Fibroblast of villous mesenchyme (primary cell): ENCODE measurements around the gene AUTS2. TPM values are rescaled to one million over a fixed set of nuclear protein-coding genes. Genes with fewer than 3 reads are reported as not detected.

Experiments
- DNase-seq: peaks from one replicate; pipeline ENCODE4 v3.0.0-alpha.2; 2010; ENCODE audit warnings: low read depth
- H3K4me3 ChIP-seq: 2 replicates; pipeline ENCODE4 v1.5.1; 2011; ENCODE audit warnings: low read depth, mild to moderate bottlenecking, low read length
- CTCF ChIP-seq: IDR thresholded peaks from 2 replicates; pipeline ENCODE4 v1.5.1; 2012; ENCODE audit warnings: low read depth, mild to moderate bottlenecking, low read length; ENCODE audit not compliant: insufficient read depth
- total RNA-seq: library from RNA; depleted of rRNA; stranded (reverse); fragments of >200 nt; gene quantifications from 2 replicates; pipeline ENCODE4 v1.2.3, GENCODE V29; 2012

Gene AUTS2
- total RNA-seq, 1 donor = 3.9 TPM

- no peak overlapping the region for H3K4me3 ChIP-seq
- no peak for TF ChIP-seq CTCF
- no peak for DNase-seq
These were observed 350.8 kb downstream of the AUTS2 start for GRCh38 chr7:69949122-69949521.

- no peak overlapping the region for H3K4me3 ChIP-seq
- DNase-seq = no peak
- no peak for TF ChIP-seq CTCF
These were observed 353.2 kb downstream of the AUTS2 start for GRCh38 chr7:69951458-69951857.

GRCh38 chr7:69953136-69954067 lies 355.1 kb downstream of the AUTS2 start:
- TF ChIP-seq CTCF = no peak
- DNase-seq = no peak
- no peak overlapping the region for H3K4me3 ChIP-seq

- H3K4me3 ChIP-seq = no peak overlapping the region
- DNase-seq = no peak
- TF ChIP-seq CTCF = no peak
These were observed 358.3 kb downstream of the AUTS2 start for GRCh38 chr7:69956541-69956940.

GRCh38 chr7:69957661-69958060 lies 359.4 kb downstream of the AUTS2 start:
- no peak for DNase-seq
- TF ChIP-seq CTCF = no peak
- no peak overlapping the region for H3K4me3 ChIP-seq

- no peak for TF ChIP-seq CTCF
- DNase-seq = no peak
- H3K4me3 ChIP-seq = no peak overlapping the region
These were observed 361.7 kb downstream of the AUTS2 start for GRCh38 chr7:69959789-69960499.
